ENCODE data around the gene BCL7B. TPM values are rescaled to one million over a fixed set of nuclear protein-coding genes. Genes with fewer than 3 reads are reported as not detected.

The BCL7B gene
- total and polyA plus RNA-seq, 2 donors (not counting 3 experiments of a cell fraction or from before 2014, with no cell fraction given) = 61.2 to 68.3 TPM

GRCh38 chr7:73570521-73570920, 13.0 kb upstream of the BCL7B start:
- Histone ChIP-seq H3K9ac (replicated peaks; ENCODE audit: extremely low read depth, insufficient read depth, low read length) (no peak overlapping the region), H3K79me2 (ENCODE audit: control insufficient read depth, insufficient read depth, low read length) (peaks cover 12% of the 10 kb centered on the region), H2AFZ (ENCODE audit: low read depth, low read length) (no peak overlapping the region), H3K4me3 (replicated peaks in 1 of 3; ENCODE audit: insufficient read depth in 1 of 3, low read depth in 1 of 3, low read length in 3 of 3) (no peak overlapping the region), H3K4me2 (ENCODE audit: insufficient read depth, low read length) (no peak overlapping the region), H3K27me3 (ENCODE audit: control insufficient read depth in 2 of 2, insufficient read depth in 2 of 2, low read length in 2 of 2) (no peaks in the 10 kb centered on the region), H4K20me1 (replicated peaks; ENCODE audit: control insufficient read depth, extremely low read depth, insufficient read depth, low read length) (no peaks in the 10 kb centered on the region), H3K36me3 (ENCODE audit: control insufficient read depth in 2 of 2, extremely low read depth in 1 of 2, insufficient read depth in 2 of 2, low read length in 2 of 2) (peaks cover 12 to 39% of the 10 kb centered on the region in 2 experiments), H3K9me3 (replicated peaks; ENCODE audit: control insufficient read depth, insufficient read depth, low read length) (no peaks in the 10 kb centered on the region), H3K4me1 (ENCODE audit: control insufficient read depth, extremely low read depth, insufficient read depth, low read length) (no peaks in the 10 kb centered on the region), H3K9me1 (replicated peaks; ENCODE audit: control insufficient read depth, extremely low read depth, insufficient read depth, low read length) (no peaks in the 10 kb centered on the region), H3K27ac (ENCODE audit: insufficient read depth, low read depth, low read length) (no peak overlapping the region)
- no TSS peak for BruUV-seq (replicated peaks)
- intact Hi-C loops (cut with micrococcal nuclease) (no loop called here), dilution Hi-C loops (cut with MboI; ENCODE audit: extremely low pct_ligation_motif_present, low sequenced_read_pairs) (no loop called here)
- ChIA-PET CTCF (no interaction called here), POLR2A (no interaction called here)
- no peak for TF ChIP-seq JUN (IDR thresholded peaks at IDR 0.05; ENCODE audit: borderline replicate concordance, insufficient read depth, insufficient read length, low read depth)
- TF ChIP-seq GATA2 (IDR thresholded peaks at IDR 0.05; ENCODE audit: insufficient read depth, insufficient read length, low read depth, low read length) = no peak
- no peak for TF ChIP-seq MYC (IDR thresholded peaks at IDR 0.05; ENCODE audit: low read depth, low read length)
- TF ChIP-seq POLR2AphosphoS5 (IDR thresholded peaks at IDR 0.05; ENCODE audit: insufficient read depth, low read depth, low read length) = no peak
- no peak for TF ChIP-seq FOS (IDR thresholded peaks at IDR 0.05; ENCODE audit: borderline replicate concordance, insufficient read depth, low read length)
- no peak for TF ChIP-seq EZH2 (IDR thresholded peaks at IDR 0.05; ENCODE audit: borderline replicate concordance, low read depth, low read length, severe bottlenecking)
- TF ChIP-seq POLR2A (IDR thresholded peaks at IDR 0.05; ENCODE audit: low read depth, low read length) = no peak
- TF ChIP-seq MAX (IDR thresholded peaks at IDR 0.05; ENCODE audit: insufficient read depth, insufficient read length) = no peak
- TF ChIP-seq CTCF (IDR thresholded peaks at IDR 0.05; ENCODE audit: extremely low read depth in 1 of 2, insufficient read depth in 1 of 2, low read depth in 1 of 2, low read length in 2 of 2) = no peak
- DNase-seq (ENCODE audit: low read depth, low spot score) (no peak), FAIRE-seq (no peak)

Data from endothelial cell of umbilical vein (primary cell).